Chondrocyte (in vitro differentiated cells): Measurements from ENCODE around the gene TSPAN5. TPM values are rescaled to one million over a fixed set of nuclear protein-coding genes. Genes with fewer than 3 reads are reported as not detected.

Experiments
- DNase-seq: peaks from one replicate; pipeline ENCODE4 v3.0.0; 2021; ENCODE audit warnings: mixed read lengths, low spot score
- H3K27ac Mint-ChIP-seq: one replicate; pipeline ENCODE4 v1.8.0; 2021; ENCODE audit warnings: mild to moderate bottlenecking, moderate library complexity, mixed read lengths; ENCODE audit not compliant: unreplicated experiment
- H3K27me3 Mint-ChIP-seq: 2 replicates; pipeline ENCODE4 v1.8.0; 2021; ENCODE audit warnings: low read depth, mixed read lengths
- H3K36me3 Mint-ChIP-seq: 2 replicates; pipeline ENCODE4 v1.8.0; 2021; ENCODE audit warnings: low read depth, mixed read lengths
- H3K4me1 Mint-ChIP-seq: 2 replicates; pipeline ENCODE4 v1.8.0; 2021; ENCODE audit warnings: low read depth, mild to moderate bottlenecking, mixed read lengths
- H3K4me3 Mint-ChIP-seq: one replicate; pipeline ENCODE4 v1.8.0; 2021; ENCODE audit warnings: mild to moderate bottlenecking, moderate library complexity, mixed read lengths; ENCODE audit not compliant: unreplicated experiment
- H3K9me3 Mint-ChIP-seq: 2 replicates; pipeline ENCODE4 v1.8.0; 2021; ENCODE audit warnings: low read depth, mixed read lengths
- CTCF ChIP-seq: fragments of 200-600 bp; sonication (generic); IDR thresholded peaks from 2 replicates; pipeline ENCODE4 v1.5.0; 2021; ENCODE audit warnings: antibody characterized with exemption, mild to moderate bottlenecking, moderate library complexity
- total RNA-seq: library from RNA; stranded (reverse); gene quantifications from 3 replicates; pipeline ENCODE4 v1.2.1, GENCODE V29; 2021

The TSPAN5 gene
- total RNA-seq, 1 donor from 2014 or later = 55.5 TPM

- TF ChIP-seq CTCF = no peak
- no peak for DNase-seq
- H3K27ac Mint-ChIP-seq = no peak overlapping the region
- no peak overlapping the region for H3K4me3 Mint-ChIP-seq
- no peaks in the 10 kb centered on the region for H3K36me3 Mint-ChIP-seq
- H3K9me3 Mint-ChIP-seq = no peaks in the 10 kb centered on the region
- no peaks in the 10 kb centered on the region for H3K27me3 Mint-ChIP-seq
- peaks cover 13% of the 10 kb centered on the region for H3K4me1 Mint-ChIP-seq
These were observed 29.5 kb upstream of the TSPAN5 start for GRCh38 chr4:98687876-98688275.

GRCh38 chr4:98686847-98687246 is 28.4 kb upstream of the TSPAN5 start:
- Mint-ChIP-seq H3K27me3 (no peaks in the 10 kb centered on the region), H3K4me1 (peaks cover 13% of the 10 kb centered on the region), H3K4me3 (no peak overlapping the region), H3K9me3 (no peaks in the 10 kb centered on the region), H3K36me3 (no peaks in the 10 kb centered on the region), H3K27ac (no peak overlapping the region)
- no peak for TF ChIP-seq CTCF
- DNase-seq = no peak

DNA sequence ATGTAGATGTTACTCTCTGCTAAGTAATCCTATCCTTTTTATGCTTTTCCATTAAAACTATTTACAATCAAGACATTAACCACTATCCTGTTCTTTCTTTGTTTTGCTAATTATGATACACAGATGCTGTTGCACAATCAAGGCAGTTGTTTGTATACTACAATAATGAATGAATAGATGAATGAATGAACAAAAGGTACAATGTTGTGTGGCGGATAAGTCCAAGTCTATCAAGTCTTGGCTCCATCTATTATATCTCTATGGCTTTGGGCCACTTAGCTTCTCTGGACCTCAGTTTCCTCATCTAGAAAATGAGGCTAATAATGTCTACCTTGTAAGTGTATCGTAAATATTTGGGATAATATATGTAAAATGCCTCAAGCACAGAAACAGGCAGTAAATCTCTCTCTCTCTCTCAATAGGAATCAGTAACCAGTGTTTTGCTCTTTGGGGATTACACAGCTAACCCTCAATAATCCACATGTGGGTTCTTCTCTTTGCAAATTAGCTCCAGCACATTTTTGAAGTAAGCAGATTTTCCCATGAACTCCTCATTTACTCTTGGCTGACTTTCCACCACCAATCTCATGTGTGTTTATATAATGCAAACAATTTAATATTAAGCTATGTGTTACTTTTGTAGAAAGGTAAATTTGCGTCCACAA is 27.8 kb upstream of the TSPAN5 start:
- Mint-ChIP-seq H3K27ac (no peak overlapping the region), H3K27me3 (no peaks in the 10 kb centered on the region), H3K4me1 (peaks cover 13% of the 10 kb centered on the region), H3K9me3 (no peaks in the 10 kb centered on the region), H3K4me3 (no peak overlapping the region), H3K36me3 (no peaks in the 10 kb centered on the region)
- TF ChIP-seq CTCF = no peak
- DNase-seq = no peak

GRCh38 chr4:98685225-98686042 is 27.0 kb upstream of the TSPAN5 start:
- H3K4me3 Mint-ChIP-seq = no peak overlapping the region
- no peaks in the 10 kb centered on the region for H3K36me3 Mint-ChIP-seq
- no peak overlapping the region for H3K27ac Mint-ChIP-seq
- no peak for DNase-seq
- peaks cover 13% of the 10 kb centered on the region for H3K4me1 Mint-ChIP-seq
- no peaks in the 10 kb centered on the region for H3K9me3 Mint-ChIP-seq
- no peaks in the 10 kb centered on the region for H3K27me3 Mint-ChIP-seq
- no peak for TF ChIP-seq CTCF

DNA sequence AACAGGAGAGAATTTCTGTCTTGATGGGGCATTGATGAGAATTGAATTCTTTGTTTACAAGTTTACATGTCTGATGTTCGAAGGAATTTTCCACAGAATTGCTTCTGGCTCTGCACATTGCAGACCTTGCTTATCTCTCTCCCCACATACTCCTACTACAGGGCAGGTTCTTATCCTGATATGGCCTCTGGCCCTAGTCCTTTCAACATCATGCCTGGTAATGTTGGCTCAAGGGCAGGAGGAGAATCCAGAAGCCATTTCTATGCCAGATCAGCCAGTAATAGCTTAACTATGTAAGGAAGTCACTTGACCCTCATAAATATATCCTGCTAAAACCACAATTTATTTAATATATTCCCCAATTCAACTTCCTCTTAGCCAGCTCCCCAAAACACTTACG is 24.3 kb upstream of the TSPAN5 start:
- Mint-ChIP-seq H3K9me3 (no peaks in the 10 kb centered on the region), H3K27ac (no peak overlapping the region)

More for the DNA sequence above, 24.3 kb upstream of the TSPAN5 start:
- H3K4me1 Mint-ChIP-seq = no peaks in the 10 kb centered on the region
- no peak for TF ChIP-seq CTCF
- no peaks in the 10 kb centered on the region for H3K36me3 Mint-ChIP-seq
- no peak overlapping the region for H3K4me3 Mint-ChIP-seq
- no peak for DNase-seq
- H3K27me3 Mint-ChIP-seq = no peaks in the 10 kb centered on the region
